GM12892 (cell line): Measurements from ENCODE around the gene WDR49.

ENCODE experiments used
- POLR2A ChIP-seq: IDR thresholded peaks from 2 replicates; pipeline ENCODE4 v1.6.1; 2011; ENCODE audit warnings: low read depth, low read length, control low read depth
- POLR2AphosphoS5 ChIP-seq: IDR thresholded peaks from 2 replicates; pipeline ENCODE4 v1.6.1; 2011; ENCODE audit warnings: low read depth, low read length, control low read depth

DNA sequence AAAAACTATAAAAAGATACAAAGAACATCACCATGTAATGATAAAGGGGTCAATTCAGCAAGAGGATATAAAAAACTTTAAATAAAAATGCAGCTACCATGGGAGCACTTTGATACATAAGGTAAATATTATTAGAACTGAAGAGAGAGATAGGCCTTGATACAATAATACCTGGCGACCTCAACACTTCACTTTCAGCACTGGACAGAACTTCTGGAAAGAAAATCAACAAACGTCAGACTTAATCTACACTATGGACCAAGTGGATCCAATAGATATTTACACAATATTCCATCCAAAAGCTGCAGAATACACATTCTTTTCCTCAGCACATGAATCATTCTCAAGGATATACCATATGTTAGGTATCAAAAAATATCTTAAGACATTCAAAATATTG, 42.0 kb downstream of the WDR49 start:
- no peak for TF ChIP-seq POLR2A
- TF ChIP-seq POLR2AphosphoS5 = no peak
